GM19463 (cell line): ENCODE measurements around the gene RAB6A.

Source experiments
- ATAC-seq: cut with Tn5 transposase; IDR thresholded peaks from one replicate; pipeline ENCODE4 v1.9.1; 2021; ENCODE audit warnings: mild to moderate bottlenecking, moderate library complexity; ENCODE audit not compliant: unreplicated experiment

Gene RAB6A

DNA sequence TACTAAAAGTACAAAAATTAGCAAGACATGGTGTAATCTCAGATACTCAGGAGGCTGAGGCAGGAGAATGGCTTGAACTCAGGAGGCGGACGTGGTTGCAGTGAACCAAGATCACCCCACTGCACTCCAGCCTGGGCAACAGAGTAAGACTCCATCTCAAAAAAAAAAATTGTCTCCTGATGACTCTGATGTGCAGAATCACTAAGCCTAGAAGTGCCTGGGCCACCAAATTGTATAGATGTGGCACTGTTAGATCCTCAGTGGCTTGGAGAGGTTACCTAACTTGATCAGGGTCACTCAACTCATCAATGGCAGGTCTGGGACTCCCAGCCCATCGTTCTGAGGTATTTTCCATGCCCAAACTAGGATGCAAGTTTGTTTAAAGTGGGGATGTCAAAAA, 103.9 kb downstream of the RAB6A start:
- ATAC-seq: no peak

DNA sequence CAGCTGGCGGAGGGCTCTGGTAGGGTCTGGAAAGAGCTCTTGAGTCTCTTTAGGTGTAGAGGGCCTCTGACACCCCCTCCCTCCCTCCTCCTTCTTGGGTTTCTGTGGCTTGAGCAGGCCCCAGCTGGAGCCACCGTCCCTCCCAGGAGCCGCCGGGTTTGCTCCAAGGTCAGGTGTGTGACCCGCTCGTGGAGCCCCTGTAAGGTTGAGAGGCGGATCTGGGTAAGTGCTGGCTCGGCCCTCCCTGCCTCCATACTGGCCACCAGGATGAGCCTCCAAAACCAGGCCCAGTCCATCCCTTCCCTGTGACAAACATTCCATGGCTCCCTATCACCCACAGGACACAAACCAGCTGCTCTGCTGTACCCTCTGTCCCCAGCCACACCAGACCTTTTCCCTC, 105.2 kb downstream of the RAB6A start:
- ATAC-seq: no peak

GRCh38 chr11:73654482-73655021, 106.3 kb downstream of the RAB6A start:
- no peak for ATAC-seq

DNA sequence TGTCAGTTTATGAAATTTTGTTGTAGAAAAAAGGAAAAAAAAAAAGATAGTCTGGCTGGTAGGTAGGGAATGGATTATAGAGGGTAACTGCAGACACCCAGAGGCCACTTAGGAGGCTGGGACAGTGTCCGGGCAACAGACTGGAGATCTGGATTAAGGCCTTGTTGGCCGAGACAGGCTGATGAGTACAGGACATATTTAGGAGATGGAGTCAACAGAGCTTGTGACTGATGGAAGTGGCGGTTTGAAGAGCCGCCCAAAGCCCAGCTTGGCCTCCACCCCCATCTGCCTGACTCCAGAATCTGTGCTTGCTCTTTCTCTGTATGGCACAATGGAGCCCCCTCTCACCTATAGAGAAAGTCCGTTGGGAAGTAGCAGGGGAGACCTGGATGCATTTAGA, 106.9 kb downstream of the RAB6A start:
- no peak for ATAC-seq

DNA sequence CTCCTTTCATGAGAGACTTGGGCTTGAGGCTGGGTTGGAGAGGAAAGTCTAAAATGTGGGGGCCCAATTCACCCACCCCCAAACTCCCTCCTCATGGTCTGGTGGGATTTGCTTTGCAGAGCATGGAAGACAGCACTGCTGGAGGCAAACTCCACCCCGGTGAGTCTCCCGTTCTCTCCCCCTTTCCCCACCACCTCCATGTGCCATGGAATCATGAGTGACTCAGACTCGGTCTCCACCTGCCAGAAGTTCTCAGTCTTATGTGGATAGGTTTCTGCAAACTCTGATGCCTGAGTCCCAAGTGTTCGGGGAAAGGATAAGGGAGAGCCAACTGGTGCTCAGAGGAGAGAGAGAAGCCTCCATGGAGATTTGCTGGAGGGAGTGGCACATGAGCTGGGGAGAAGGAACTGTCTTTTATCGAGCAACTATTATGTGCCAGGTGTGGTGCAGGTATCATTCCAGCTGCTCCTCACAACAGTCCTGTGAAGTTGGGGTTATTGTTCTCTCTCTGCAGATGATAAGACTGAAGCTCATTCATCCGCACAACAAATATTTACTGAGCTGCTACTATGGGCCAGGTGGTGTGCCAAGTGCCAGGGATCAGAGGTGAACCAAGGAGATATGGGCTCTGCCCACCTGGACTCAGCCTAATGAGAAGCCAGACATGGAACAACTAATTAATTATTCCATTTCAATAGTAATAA, 107.9 kb downstream of the RAB6A start:
- ATAC-seq: no peak

GRCh38 chr11:73652046-73652730, 108.7 kb downstream of the RAB6A start:
- ATAC-seq: no peak

GRCh38 chr11:73651661-73652045, 109.2 kb downstream of the RAB6A start:
- ATAC-seq: no peak

- no peak for ATAC-seq
Measured at GRCh38 chr11:73651252-73651651, 109.6 kb downstream of the RAB6A start.

DNA sequence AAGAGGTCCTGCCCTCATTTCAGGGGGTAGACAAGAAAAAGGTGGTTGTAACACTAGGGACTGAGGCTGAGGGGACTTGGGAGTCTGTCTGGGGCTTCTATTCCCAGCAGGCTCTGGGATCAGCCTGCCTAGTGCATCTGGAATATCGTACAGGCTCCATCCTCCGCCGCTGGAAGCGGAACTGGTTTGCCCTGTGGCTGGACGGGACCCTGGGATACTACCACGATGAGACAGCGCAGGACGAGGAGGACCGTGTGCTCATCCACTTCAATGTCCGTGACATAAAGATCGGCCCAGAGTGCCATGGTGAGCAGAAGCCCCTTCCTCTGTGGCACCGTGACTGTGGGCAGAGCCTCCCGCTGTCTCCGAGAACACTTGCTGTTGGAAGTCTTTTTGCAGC, 110.5 kb downstream of the RAB6A start:
- no peak for ATAC-seq

GRCh38 chr11:73649206-73649605, 111.7 kb downstream of the RAB6A start:
- ATAC-seq: no peak

GRCh38 chr11:73648571-73649046, 112.3 kb downstream of the RAB6A start:
- no peak for ATAC-seq

- no peak for ATAC-seq
Measured at GRCh38 chr11:73648121-73648520, 112.8 kb downstream of the RAB6A start.

- peak; percentile 96 for ATAC-seq
Measured at GRCh38 chr11:73647459-73648100, 113.3 kb downstream of the RAB6A start.

DNA sequence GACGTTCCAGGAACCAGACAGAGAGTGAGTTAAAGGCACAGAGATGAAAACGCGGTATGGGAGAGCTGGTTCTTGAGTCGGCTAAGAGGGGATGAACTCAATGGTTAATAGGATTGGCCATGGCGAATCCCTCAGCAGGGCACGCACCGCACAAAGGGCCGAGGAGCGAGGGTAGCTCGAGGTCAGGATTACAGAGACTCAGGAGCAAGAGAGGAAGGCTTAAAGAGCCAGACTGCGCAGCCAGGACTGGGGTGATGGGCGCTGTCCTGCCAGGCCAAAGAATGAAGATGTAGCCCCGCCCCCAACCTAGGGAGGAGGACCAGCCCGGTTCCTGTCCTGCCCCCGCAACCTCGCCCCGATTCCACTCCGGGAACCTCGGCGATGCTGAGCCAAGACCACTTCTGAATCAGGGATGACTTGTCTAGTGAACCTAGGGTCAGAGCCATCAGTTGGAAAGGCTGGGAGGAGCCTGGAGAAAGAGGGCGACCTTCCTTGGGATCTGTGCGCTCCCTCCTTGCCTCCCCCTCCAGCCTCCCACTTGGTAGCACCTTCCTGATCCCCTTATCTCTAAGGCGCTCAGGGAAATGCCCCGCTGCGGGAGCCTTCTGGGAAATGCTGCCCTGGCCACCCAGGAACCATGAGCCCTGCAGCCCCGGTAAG, 114.8 kb downstream of the RAB6A start, which contains the start of gene PLEKHB1:
TSS of gene PLEKHB1 (plus strand) at position 610 of the 660 bp plus-strand sequence. CDS start at position 638, 28 bp downstream.
- ATAC-seq: no peak

DNA sequence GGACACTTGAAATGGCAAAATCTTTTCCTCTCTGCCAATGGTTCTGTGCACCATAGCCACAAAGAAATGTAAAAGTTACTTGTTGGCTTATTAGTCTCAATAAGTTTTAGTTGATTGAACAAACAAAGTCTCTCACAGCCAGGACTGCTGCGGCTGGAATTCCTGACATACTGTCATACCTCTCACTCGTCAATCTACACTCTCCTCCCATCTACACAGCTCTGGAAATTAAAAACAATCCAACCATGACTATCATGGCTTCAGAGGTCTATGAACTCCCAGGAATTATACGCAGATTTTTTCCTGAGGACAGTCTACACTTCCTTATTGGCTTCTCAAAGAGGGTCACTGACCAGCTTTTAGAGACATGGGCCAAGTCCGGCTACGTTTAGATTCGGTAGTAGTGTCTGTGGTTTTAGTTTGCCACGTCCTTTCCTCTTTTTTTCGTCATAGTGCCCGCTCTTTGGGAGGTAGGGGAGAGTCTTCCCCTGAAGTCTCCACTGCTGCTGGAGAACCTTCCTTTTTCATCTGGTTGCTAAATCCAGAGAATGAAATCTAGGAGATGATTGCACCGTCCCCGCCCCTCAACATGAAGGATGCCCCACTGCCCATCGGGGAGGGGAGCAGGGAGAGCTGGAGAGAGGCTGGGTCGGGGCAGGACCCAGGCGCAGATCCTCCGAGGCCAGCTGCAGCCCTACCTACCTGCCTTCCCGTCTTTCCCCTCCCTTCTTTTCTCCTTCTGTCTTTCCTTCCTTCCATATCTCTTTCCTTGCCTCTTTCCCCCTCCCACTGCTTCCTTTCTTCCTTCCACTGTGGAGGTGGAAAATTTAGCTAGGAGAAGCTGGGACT, 115.5 kb downstream of the RAB6A start:
- ATAC-seq: no peak

DNA sequence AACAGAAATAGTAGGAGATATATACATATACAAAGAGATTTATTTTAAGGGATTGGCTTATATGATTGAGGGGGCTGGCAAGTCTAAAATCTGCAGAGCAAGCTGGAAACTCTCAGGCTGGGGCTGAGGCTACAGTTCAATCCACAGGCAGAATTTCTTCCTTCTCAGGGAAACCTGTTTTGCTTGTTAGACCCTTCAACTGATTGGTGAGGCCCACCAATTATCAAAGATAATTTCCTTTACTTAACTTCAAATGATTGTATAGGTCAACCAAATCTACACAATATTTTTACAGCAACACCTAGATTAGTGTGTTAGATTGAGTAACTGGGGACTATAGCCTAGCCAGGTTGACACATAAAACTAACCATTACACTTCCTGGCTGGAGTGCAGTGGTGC, 119.2 kb downstream of the RAB6A start:
- no peak for ATAC-seq

DNA sequence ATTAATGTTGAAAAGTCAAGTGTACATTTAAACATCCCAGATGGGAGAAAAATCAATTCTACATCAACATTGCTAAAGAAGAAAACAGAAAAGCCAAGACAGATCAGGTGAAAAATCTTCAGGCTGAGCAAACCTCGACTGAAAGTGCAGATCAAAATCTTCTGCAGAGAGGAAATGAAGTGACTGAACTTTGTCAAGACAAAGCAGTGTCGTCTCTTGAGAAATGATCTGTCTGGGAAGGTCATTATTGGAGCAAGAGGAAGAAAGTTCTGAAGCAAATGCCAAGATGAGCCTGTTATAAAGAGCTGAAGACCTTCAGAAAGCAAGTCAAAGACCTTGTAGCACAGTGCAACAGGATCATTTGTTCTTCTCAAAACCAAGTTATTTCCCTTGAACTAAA, 120.3 kb downstream of the RAB6A start:
- ATAC-seq: no peak

GRCh38 chr11:73637012-73637411, 123.9 kb downstream of the RAB6A start:
- no peak for ATAC-seq

GRCh38 chr11:73636249-73636648, 124.6 kb downstream of the RAB6A start:
- no peak for ATAC-seq

GRCh38 chr11:73635721-73636120, 125.2 kb downstream of the RAB6A start:
- no peak for ATAC-seq
